HepG2 (cell line): Measurements from ENCODE around the gene NECAB2. TPM values are rescaled to one million over a fixed set of nuclear protein-coding genes. Genes with fewer than 3 reads are reported as not detected.

ENCODE experiments used
- ATAD3A ChIP-seq: sonication (generic); formaldehyde crosslinking; IDR thresholded peaks from 2 replicates; pipeline ENCODE4 v1.4.0; 2020; ENCODE audit warnings: missing genetic modification reagents
- ATF1 ChIP-seq: IDR thresholded peaks from 2 replicates; pipeline ENCODE4 v1.6.1; 2016; ENCODE audit warnings: mild to moderate bottlenecking, control low read depth
- BORCS8-MEF2B ChIP-seq: sonication (generic); formaldehyde crosslinking; IDR thresholded peaks from 2 replicates; pipeline ENCODE4 v1.8.0; 2022; ENCODE audit warnings: mild to moderate bottlenecking, missing genetic modification reagents
- GABPB1 ChIP-seq: IDR thresholded peaks from 2 replicates; pipeline ENCODE4 v1.6.1; 2016; ENCODE audit warnings: mild to moderate bottlenecking, missing genetic modification reagents, moderate library complexity, missing compliant biosample characterization
- GATA4 ChIP-seq: sonication (generic); IDR thresholded peaks from 2 replicates; pipeline ENCODE4 v1.6.1; 2016; ENCODE audit warnings: antibody characterized with exemption, low read depth, borderline replicate concordance
- HOMEZ ChIP-seq: IDR thresholded peaks from 2 replicates; pipeline ENCODE4 v1.6.1; 2016; ENCODE audit warnings: low read depth
- KDM4B ChIP-seq: sonication (generic); formaldehyde crosslinking; IDR thresholded peaks from 2 replicates; pipeline ENCODE4 v1.4.0; 2020; ENCODE audit warnings: missing genetic modification reagents
- RBM39 ChIP-seq: fragments of 200-400 bp; formaldehyde crosslinking; IDR thresholded peaks from one replicate; pipeline ENCODE4 v1.6.1; 2018; ENCODE audit warnings: antibody characterized with exemption, mild to moderate bottlenecking, low read depth, low read length; ENCODE audit not compliant: poor library complexity, severe bottlenecking
- SMC3 ChIP-seq: IDR thresholded peaks from 2 replicates; pipeline ENCODE4 v1.6.1; 2011; ENCODE audit warnings: low read length, improper control_type of control experiment
- SOX13 ChIP-seq, 3 experiments: fragments of 450-650 bp in 1 of 3; sonication (generic) in 1 of 3; formaldehyde crosslinking in 1 of 3; IDR thresholded peaks in 2 of 3; conservative IDR thresholded peaks in 1 of 3; 2 replicates each; pipeline versions ENCODE4 v1.5.0 to v1.6.1; 2016 to 2020; ENCODE audit warnings: antibody characterized with exemption in 1 of 3, mild to moderate bottlenecking in 1 of 3, missing compliant biosample characterization in 1 of 3, missing genetic modification reagents in 1 of 3, moderate library complexity in 1 of 3
- SOX5 ChIP-seq: IDR thresholded peaks from 2 replicates; pipeline ENCODE4 v1.6.1; 2016; ENCODE audit warnings: borderline replicate concordance
- SRSF9 ChIP-seq: fragments of 200-400 bp; formaldehyde crosslinking; IDR thresholded peaks from 2 replicates; pipeline ENCODE4 v1.6.1; 2018; ENCODE audit warnings: borderline replicate concordance, mild to moderate bottlenecking, low read depth, low read length; ENCODE audit not compliant: insufficient read depth, poor library complexity, severe bottlenecking
- STAT5B ChIP-seq: sonication (generic); formaldehyde crosslinking; IDR thresholded peaks from 2 replicates; pipeline ENCODE4 v1.4.0; 2020; ENCODE audit warnings: missing genetic modification reagents
- YEATS2 ChIP-seq: sonication (generic); formaldehyde crosslinking; IDR thresholded peaks from 2 replicates; pipeline ENCODE4 v1.4.0; 2020; ENCODE audit warnings: missing genetic modification reagents, borderline replicate concordance
- ZBTB33 ChIP-seq: sonication (generic); formaldehyde crosslinking; IDR thresholded peaks from 2 replicates; pipeline ENCODE4 v1.4.0; 2020; ENCODE audit warnings: missing genetic modification reagents
- ZFYVE20 ChIP-seq: sonication (generic); formaldehyde crosslinking; IDR thresholded peaks from 2 replicates; pipeline ENCODE4 v1.8.0; 2023; ENCODE audit warnings: low read depth, mild to moderate bottlenecking, moderate library complexity, missing genetic modification reagents, borderline replicate concordance
- ZNF292 ChIP-seq: sonication (generic); formaldehyde crosslinking; IDR thresholded peaks from 2 replicates; pipeline ENCODE4 v1.8.1; 2022; ENCODE audit warnings: mild to moderate bottlenecking, low read depth, missing genetic modification reagents, borderline replicate concordance
- ZNF609 ChIP-seq: sonication (generic); formaldehyde crosslinking; IDR thresholded peaks from 2 replicates; pipeline ENCODE4 v1.4.0; 2020; ENCODE audit warnings: mild to moderate bottlenecking, missing genetic modification reagents, borderline replicate concordance
- ZNF709 ChIP-seq: sonication (generic); formaldehyde crosslinking; IDR thresholded peaks from 2 replicates; pipeline ENCODE4 v1.5.0; 2020; ENCODE audit warnings: mild to moderate bottlenecking, missing genetic modification reagents
- ZNF720 ChIP-seq: sonication (generic); formaldehyde crosslinking; IDR thresholded peaks from 2 replicates; pipeline ENCODE4 v1.4.0; 2020; ENCODE audit warnings: missing genetic modification reagents
- ZNF775 ChIP-seq: sonication (generic); formaldehyde crosslinking; IDR thresholded peaks from 2 replicates; pipeline ENCODE4 v1.4.0; 2020; ENCODE audit warnings: missing genetic modification reagents, mild to moderate bottlenecking, moderate library complexity, borderline replicate concordance
- ZNF788 ChIP-seq: sonication (generic); formaldehyde crosslinking; IDR thresholded peaks from 2 replicates; pipeline ENCODE4 v1.5.0; 2020; ENCODE audit warnings: mild to moderate bottlenecking, missing genetic modification reagents, borderline replicate concordance
- polyA plus RNA-seq, 8 experiments: library from polyadenylated mRNA; depleted of rRNA in 3 of 8; stranded (reverse) in 7 of 8; unstranded in 1 of 8; fragments of >200 nt; fragmentation: Illumina TruSeq in 4 of 8; extraction: Trizol in 4 of 8; gene quantifications; 2 replicates each; pipeline versions ENCODE4 v1.2.1 to v1.2.3, GENCODE V29; 2011 to 2016; ENCODE audit warnings: low read depth in 4 of 8, missing spikeins in 1 of 8, mixed read lengths in 1 of 8; ENCODE audit not compliant: insufficient read depth in 1 of 8
- total RNA-seq, 5 experiments: library from RNA; depleted of rRNA; stranded (reverse); fragments of >200 nt; fragmentation: Illumina TruSeq; extraction: Trizol; gene quantifications; 2 replicates each; pipeline ENCODE4 v1.2.3, GENCODE V29; 2016; ENCODE audit warnings: low read depth in 1 of 5

NECAB2 gene
- total and polyA plus RNA-seq, 2 of the 13 experiments (the other 11 are each of a cell fraction or from before 2014, with no cell fraction given), result 0.21 to 0.49 TPM

- no peak for TF ChIP-seq SOX13 (IDR thresholded peaks at IDR 0.05)
- TF ChIP-seq SOX13 (CRISPR knock-in tag; conservative IDR thresholded peaks at IDR 0.05 in 1 of 2, IDR thresholded peaks at IDR 0.05 in 1 of 2), result peak in 1 of 2 experiments; percentile 76; a peak in 2 of 4 replicates
- peak; percentile 73; the same call in 1 of the 2 replicates for TF ChIP-seq SOX5
- no peak for TF ChIP-seq ZNF709 (CRISPR knock-in tag)
- TF ChIP-seq KDM4B, result 0 out of 2 replicates have a peak, but pooled peaks have one; percentile 64
- peak; percentile 71; the same call in 1 of the 2 replicates for TF ChIP-seq GABPB1
- no peak for TF ChIP-seq RBM39
- TF ChIP-seq ZBTB33 (CRISPR knock-in tag), result no peak; the same call in 1 of the 2 replicates
- no peak for TF ChIP-seq ZNF292
- TF ChIP-seq SMC3, result peak; percentile 30; the same call in 1 of the 2 replicates
- no peak for TF ChIP-seq ZNF609 (CRISPR knock-in tag)
- TF ChIP-seq ZNF720 (CRISPR knock-in tag), result no peak
- TF ChIP-seq GATA4, result no peak
- no peak for TF ChIP-seq ATF1 (CRISPR knock-in tag)
- no peak for TF ChIP-seq BORCS8-MEF2B (CRISPR knock-in tag)
- TF ChIP-seq ZNF788 (CRISPR knock-in tag), result 0 out of 2 replicates have a peak, but pooled peaks have one; percentile 48
- no peak for TF ChIP-seq ZFYVE20
- no peak for TF ChIP-seq STAT5B (CRISPR knock-in tag)
- no peak for TF ChIP-seq SRSF9
- peak; percentile 60; the same call in 1 of the 2 replicates for TF ChIP-seq YEATS2 (CRISPR knock-in tag)
- TF ChIP-seq ATAD3A, result no peak
- no peak for TF ChIP-seq ZNF775 (CRISPR knock-in tag)
- TF ChIP-seq HOMEZ, result no peak
Observed at GRCh38 chr16:83994087-83994486, 26.0 kb downstream of the NECAB2 start (continued).
